ENCODE results near the gene COL28A1.

Gene COL28A1

DNA sequence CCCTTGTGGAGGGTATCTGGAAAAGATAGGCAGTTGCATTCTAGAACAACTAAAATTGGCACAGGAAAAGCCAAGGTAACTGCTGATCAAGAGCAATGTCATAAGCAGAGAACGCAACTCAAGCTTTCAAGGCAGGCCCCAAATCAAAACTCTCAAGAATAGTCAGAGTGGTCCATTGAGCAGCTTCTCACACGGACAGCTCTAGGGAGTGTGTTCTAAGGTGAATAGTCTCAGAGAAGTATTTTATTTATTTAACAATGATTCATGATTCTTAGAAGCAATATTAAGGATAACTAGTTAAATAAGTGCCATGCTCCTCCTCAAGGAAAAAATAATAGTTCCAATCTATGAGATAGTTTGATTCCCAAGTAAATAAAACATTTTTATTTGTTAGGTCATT is 83.0 kb downstream of the COL28A1 start:
- no peak for FAIRE-seq

GRCh38 chr7:7452119-7452518 is 83.6 kb downstream of the COL28A1 start:
- no peak for FAIRE-seq

- FAIRE-seq: peak; percentile 45
These were observed 86.6 kb downstream of the COL28A1 start for GRCh38 chr7:7449055-7449454.

DNA sequence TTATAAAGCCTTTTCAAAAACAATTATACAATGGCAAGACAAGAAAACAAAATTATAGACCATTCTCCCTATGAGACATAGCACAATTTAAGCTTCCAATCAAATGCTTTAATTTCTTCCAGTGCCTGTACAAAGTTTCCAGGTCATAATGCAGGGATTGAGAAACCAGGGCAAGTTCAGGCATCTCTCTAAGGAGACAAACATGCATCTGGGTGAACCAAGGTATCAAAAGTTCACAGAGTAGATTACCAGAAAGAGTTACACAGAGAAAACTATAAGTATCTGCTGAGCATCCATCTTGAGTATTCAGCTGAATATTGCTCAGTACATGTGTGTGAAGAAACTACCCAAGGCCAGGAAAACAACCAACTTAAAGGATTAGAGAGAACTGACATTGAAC is 89.1 kb downstream of the COL28A1 start:
- FAIRE-seq: no peak

- no peak for FAIRE-seq
These were observed 91.8 kb downstream of the COL28A1 start for GRCh38 chr7:7443806-7444350.

GRCh38 chr7:7439564-7439963 is 96.1 kb downstream of the COL28A1 start:
- FAIRE-seq: no peak

GRCh38 chr7:7438851-7439250 is 96.8 kb downstream of the COL28A1 start:
- no peak for FAIRE-seq

- FAIRE-seq: no peak
These were observed 99.7 kb downstream of the COL28A1 start for GRCh38 chr7:7435978-7436377.

- no peak for FAIRE-seq
These were observed 101.3 kb downstream of the COL28A1 start for GRCh38 chr7:7434329-7434728.

GRCh38 chr7:7433811-7434210 is 101.9 kb downstream of the COL28A1 start:
- no peak for FAIRE-seq

- no peak for FAIRE-seq
These were observed 102.7 kb downstream of the COL28A1 start for GRCh38 chr7:7432979-7433378.

DNA sequence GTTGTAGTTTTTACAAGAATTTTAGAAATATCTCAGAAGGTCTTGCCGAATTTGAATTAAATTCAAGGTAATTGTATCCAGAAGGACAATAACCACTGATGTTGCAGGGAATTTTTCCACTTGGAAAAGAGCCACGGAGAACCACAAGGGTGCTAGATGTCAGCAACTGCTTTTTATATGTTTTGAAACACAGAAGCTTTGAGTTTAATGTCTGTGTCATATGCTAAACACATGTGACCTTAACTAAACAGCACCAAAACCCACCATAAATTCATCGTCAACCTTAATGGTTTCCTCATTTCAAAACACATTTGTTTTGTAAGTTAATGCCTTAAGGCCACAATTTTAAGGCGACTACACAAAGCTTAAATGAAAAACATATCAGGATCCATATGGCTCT is 106.9 kb downstream of the COL28A1 start:
- no peak for FAIRE-seq

- no peak for FAIRE-seq
These were observed 108.3 kb downstream of the COL28A1 start for GRCh38 chr7:7427363-7427762.

GRCh38 chr7:7426676-7427075 is 109.0 kb downstream of the COL28A1 start:
- FAIRE-seq: no peak

GRCh38 chr7:7425321-7425720 is 110.4 kb downstream of the COL28A1 start:
- FAIRE-seq: no peak

GRCh38 chr7:7424151-7424873 is 111.4 kb downstream of the COL28A1 start:
- FAIRE-seq: no peak

DNA sequence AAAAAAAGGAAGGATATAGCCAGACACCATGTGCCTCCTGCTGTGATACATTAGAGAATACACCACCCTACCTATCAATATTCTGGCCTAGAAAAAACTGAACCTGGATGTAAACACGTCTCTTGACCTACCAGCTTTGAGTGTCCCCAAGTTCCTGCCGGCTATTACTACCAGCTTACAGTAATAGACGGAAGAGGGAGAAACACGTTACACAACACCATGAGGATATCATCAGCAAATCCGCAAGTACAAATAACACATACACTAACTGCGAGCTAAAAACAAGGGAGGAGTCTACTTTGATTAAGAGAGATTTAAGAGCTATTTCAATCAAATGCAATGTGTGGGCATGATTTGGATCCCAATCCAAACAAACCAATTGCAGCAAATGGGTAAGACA is 113.0 kb downstream of the COL28A1 start:
- no peak for FAIRE-seq

DNA sequence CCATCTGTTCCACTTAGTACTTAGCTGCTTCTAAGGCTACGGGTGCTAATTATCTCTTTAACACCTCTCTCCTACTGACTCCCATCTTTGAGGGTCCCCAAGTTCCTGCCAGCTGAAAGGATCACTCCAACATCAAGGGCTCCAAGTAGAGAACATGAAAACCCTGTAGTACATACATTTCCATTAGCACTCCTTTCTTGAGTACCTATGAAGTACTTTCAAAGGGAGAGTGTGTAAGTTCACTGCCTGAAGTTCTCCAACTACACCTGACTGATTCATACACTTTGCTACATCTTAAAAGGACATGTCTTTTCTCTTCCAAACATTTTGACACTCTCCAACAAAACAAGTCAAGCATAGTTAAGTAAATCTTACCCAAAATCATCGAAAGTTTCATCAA is 113.8 kb downstream of the COL28A1 start:
- FAIRE-seq: no peak

DNA sequence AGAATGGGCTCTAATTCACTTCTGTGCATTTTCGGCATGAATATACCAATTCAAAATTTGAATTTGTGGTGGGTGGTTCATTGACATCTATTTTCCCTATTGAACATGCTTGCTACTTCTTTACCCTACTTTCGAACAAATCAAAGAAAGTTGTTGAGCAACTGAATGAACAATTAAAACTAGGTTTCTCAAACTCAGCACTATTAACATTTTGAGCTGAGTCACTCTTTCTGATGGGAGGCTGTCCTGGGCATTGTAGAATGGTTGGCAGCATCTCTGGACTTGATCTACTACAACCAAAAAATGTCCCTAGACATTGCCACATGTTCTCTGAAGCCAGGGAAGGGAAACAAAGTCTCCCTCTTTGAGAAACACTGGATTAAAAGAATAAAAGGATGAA is 116.7 kb downstream of the COL28A1 start:
- FAIRE-seq: no peak

GRCh38 chr7:7417851-7418250 is 117.8 kb downstream of the COL28A1 start:
- no peak for FAIRE-seq

DNA sequence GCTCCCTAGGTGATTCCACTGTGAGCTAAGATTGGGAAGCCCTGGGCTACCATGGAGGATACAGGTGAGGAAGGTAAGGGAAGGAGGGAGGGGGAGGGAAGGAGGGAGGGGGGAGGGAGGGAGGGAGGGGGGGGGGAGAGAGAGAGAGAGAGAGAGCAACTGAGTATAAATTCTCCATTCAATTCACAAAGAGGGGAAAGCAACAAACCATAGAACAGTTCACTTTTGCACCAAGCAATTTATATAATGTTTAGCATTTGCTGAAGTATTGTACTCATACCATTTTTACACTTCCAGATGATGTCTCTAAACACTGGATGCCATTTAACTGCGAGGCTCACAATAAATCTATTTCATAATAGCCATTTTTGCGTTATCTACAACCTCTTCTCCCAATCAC is 118.3 kb downstream of the COL28A1 start:
- no peak for FAIRE-seq

DNA sequence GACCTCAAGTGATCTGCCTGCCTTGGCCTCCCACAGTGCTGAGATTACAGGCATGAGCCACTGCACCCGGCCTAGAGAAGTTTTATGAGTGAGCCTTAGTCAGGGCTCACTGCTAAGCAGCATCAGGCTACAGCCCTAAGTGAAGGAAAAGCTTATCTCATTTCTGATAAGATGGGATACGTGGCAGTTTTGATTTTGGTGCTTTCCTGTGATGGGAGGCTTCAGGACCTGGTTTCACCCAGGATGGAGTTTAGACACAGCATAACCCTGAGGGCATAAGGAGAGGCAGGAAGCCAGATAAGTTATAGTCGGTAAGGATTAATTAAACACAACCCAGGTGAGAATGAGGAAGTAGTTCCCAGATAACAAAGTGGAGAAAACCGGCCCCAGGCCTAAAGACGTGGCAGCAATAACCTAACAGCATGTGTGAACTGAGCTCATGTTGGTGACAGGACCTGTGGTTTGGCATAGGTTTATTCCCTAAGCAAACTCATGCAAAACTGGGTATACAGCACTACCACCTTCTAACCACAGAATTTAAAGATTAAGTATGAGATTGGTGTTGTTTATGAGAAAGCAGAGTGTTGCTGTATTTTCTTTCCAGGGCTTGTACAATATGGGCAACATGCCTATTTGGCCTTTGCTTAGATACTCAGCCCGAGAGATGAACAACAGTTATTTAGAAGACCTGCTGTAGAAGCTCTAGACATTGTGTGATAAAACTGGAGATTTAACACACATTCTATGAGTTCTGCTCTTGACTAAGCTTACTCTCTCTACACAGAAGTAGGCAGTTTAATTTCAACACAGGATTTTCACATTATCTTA is 119.4 kb downstream of the COL28A1 start:
- FAIRE-seq: peak; percentile 31

DNA sequence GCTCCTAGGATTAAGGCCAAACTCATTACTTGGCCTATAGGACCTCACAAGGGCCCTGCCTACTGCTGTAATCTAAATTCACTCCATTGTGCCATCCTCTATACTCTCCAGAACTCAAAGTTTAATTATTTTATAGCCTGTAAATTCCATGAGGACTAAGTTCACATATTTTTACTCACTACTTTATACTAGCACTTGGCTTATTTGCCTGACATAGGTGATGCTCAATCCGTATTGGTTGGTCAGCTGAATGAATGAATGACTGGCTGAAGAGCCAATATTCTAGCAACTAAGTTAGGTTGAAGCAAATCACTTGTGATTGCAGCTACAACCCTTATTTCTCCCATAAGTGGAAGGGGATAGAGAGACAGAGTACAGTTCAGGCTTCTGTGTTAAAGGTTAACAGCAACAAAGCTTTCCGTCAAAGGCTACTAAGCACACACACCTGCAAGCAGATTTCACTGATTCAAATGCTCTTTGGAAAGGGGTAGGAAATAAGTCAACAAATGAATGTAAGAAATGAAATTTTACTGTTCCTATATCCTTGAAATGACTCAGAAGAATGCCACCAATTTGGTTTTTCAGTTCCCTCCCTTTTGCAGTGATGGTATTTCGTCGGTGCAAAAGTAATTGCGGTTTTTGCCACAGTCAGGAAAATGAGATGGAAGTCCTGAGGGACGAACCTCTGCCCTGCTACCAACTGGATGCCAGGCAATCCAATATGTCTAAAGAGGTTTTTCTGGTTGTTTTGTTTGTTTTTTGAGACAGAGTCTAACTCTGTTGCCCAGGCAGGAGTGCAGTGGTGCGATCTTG is 120.7 kb downstream of the COL28A1 start:
- peak; percentile 70 for FAIRE-seq
